Measurements from ENCODE around the gene GALK2. TPM values are rescaled to one million over a fixed set of nuclear protein-coding genes. Genes with fewer than 3 reads are reported as not detected.

The GALK2 gene
- total RNA-seq, 2 experiments from 2014 or later, result 27.9 to 31.5 TPM

DNA sequence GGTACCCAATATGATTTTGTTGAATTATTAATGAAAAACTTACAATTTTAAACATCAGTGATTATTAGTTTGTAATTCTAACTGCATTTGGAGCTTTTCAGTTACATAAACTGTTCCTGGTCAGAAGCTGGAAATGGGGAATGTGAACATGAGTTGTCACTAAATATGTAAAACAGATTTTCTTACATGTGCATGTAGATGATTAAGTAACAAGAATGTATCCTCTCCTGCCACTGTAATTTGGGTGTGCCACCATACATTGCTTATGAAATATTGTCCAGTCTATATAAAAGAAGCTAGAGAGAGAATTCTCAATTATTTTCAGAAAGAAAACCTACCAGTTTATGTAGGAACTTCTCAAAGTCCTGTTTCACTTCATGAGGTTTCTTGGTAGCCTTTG lies 161.4 kb downstream of the GALK2 start:
- Histone ChIP-seq H3K4me3 (ENCODE audit: low read depth, low read length, poor library complexity, severe bottlenecking) (no peak overlapping the region), H3K36me3 (ENCODE audit: insufficient read depth, low read length) (no peaks in the 10 kb centered on the region), H3K4me2 (ENCODE audit: low read length) (no peak overlapping the region), H3K9me2 (ENCODE audit: insufficient read depth, low read length) (no peaks in the 10 kb centered on the region), H2AFZ (ENCODE audit: low read length) (no peak overlapping the region), H3K9me3 (ENCODE audit: low read length) (no peaks in the 10 kb centered on the region), H3K4me1 (ENCODE audit: insufficient read depth, low read length, poor library complexity, severe bottlenecking) (no peaks in the 10 kb centered on the region), H4K20me1 (ENCODE audit: insufficient read depth, low read length) (no peaks in the 10 kb centered on the region), H3K79me2 (ENCODE audit: insufficient read depth, low read depth, low read length) (no peaks in the 10 kb centered on the region), H3K27ac (ENCODE audit: low read depth, low read length, poor library complexity, severe bottlenecking) (no peak overlapping the region)
- BruUV-seq (replicated peaks), result no TSS peak
- DNase-seq (ENCODE audit: low spot score), result no peak
- intact Hi-C loops (cut with micrococcal nuclease; ENCODE audit: unreplicated experiment), result no loop called here
- POLR2A ChIA-PET, result interaction anchor here (0.6 kb wide), 1 partner anchor 1717 kb away, joined by 4 read pairs; no protein-coding TSS in a partner anchor
- CTCF ChIA-PET (ENCODE audit: unreplicated experiment), result no interaction called here
- TF ChIP-seq, protein P1, sequence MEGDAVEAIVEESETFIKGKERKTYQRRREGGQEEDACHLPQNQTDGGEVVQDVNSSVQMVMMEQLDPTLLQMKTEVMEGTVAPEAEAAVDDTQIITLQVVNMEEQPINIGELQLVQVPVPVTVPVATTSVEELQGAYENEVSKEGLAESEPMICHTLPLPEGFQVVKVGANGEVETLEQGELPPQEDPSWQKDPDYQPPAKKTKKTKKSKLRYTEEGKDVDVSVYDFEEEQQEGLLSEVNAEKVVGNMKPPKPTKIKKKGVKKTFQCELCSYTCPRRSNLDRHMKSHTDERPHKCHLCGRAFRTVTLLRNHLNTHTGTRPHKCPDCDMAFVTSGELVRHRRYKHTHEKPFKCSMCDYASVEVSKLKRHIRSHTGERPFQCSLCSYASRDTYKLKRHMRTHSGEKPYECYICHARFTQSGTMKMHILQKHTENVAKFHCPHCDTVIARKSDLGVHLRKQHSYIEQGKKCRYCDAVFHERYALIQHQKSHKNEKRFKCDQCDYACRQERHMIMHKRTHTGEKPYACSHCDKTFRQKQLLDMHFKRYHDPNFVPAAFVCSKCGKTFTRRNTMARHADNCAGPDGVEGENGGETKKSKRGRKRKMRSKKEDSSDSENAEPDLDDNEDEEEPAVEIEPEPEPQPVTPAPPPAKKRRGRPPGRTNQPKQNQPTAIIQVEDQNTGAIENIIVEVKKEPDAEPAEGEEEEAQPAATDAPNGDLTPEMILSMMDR (conservative IDR thresholded peaks at IDR 0.05; ENCODE audit: low read length), result no peak
- no peak for TF ChIP-seq EZH2phosphoT487 (IDR thresholded peaks at IDR 0.05; ENCODE audit: borderline replicate concordance, low read depth, low read length)

DNA sequence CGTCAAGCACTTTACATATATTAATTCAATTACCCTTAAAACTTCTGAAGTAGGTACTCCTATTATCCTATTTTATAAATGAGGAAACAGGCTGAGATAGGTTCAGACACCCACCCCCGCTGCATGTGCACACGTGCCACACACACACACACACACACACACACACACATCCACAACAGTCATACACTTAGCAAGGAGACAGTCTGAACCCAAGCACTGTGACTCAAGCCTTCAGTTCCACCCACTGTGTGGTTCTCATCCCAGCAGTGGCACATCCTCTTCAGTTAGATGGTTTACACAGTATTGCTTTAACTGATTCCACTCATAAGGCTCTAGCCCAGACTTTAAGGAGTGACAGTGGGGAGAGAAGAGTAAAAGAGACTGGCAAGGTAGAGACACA lies 161.9 kb downstream of the GALK2 start:
- H3K79me2 ChIP-seq (ENCODE audit: insufficient read depth, low read depth, low read length), result no peaks in the 10 kb centered on the region
- H2AFZ ChIP-seq (ENCODE audit: low read length), result no peak overlapping the region
- CTCF ChIA-PET (ENCODE audit: unreplicated experiment), result no interaction called here
- H3K9me2 ChIP-seq (ENCODE audit: insufficient read depth, low read length), result no peaks in the 10 kb centered on the region
- H3K27ac ChIP-seq (ENCODE audit: low read depth, low read length, poor library complexity, severe bottlenecking), result no peak overlapping the region
- no peaks in the 10 kb centered on the region for H3K9me3 ChIP-seq (ENCODE audit: low read length)
- BruUV-seq (replicated peaks), result no TSS peak
- no peak for DNase-seq (ENCODE audit: low spot score)
- H3K4me2 ChIP-seq (ENCODE audit: low read length), result no peak overlapping the region
- H3K36me3 ChIP-seq (ENCODE audit: insufficient read depth, low read length), result no peaks in the 10 kb centered on the region
- POLR2A ChIA-PET, result interaction anchor here (0.6 kb wide), 1 partner anchor 1717 kb away, joined by 4 read pairs; no protein-coding TSS in a partner anchor
- intact Hi-C loops (cut with micrococcal nuclease; ENCODE audit: unreplicated experiment), result no loop called here
- no peaks in the 10 kb centered on the region for H3K4me1 ChIP-seq (ENCODE audit: insufficient read depth, low read length, poor library complexity, severe bottlenecking)
- H4K20me1 ChIP-seq (ENCODE audit: insufficient read depth, low read length), result no peaks in the 10 kb centered on the region
- no peak overlapping the region for H3K4me3 ChIP-seq (ENCODE audit: low read depth, low read length, poor library complexity, severe bottlenecking)
- TF ChIP-seq, protein P1 (conservative IDR thresholded peaks at IDR 0.05; ENCODE audit: low read length), result no peak
- TF ChIP-seq EZH2phosphoT487 (IDR thresholded peaks at IDR 0.05; ENCODE audit: borderline replicate concordance, low read depth, low read length), result no peak

DNA sequence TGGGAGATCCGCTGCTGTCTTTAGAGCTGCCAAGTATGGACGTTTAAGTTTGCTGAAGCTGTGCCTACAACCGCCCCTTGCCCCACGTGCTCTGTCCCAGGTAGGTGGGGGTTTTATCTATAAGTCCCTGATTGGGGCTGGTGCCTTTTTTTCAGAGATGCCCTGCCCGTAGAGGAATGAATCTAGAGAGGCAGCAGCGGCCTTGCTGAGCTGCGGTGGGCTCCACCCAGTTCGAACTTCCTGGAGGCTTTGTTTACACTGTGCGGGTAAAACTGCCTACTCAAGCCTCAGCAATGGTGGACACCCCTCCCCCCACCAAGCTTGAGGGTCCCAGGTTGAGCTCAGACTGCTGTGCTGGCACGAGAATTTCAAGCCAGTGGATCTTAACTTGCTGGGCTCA lies 169.6 kb downstream of the GALK2 start:
- Histone ChIP-seq H3K4me1 (ENCODE audit: insufficient read depth, low read length, poor library complexity, severe bottlenecking) (no peaks in the 10 kb centered on the region), H3K36me3 (ENCODE audit: insufficient read depth, low read length) (no peaks in the 10 kb centered on the region), H3K27ac (ENCODE audit: low read depth, low read length, poor library complexity, severe bottlenecking) (no peak overlapping the region), H3K4me2 (ENCODE audit: low read length) (no peak overlapping the region), H3K79me2 (ENCODE audit: insufficient read depth, low read depth, low read length) (no peaks in the 10 kb centered on the region), H2AFZ (ENCODE audit: low read length) (no peak overlapping the region), H3K4me3 (ENCODE audit: low read depth, low read length, poor library complexity, severe bottlenecking) (no peak overlapping the region), H3K9me3 (ENCODE audit: low read length) (peaks cover 4% of the 10 kb centered on the region; the same call in 1 of the 2 replicates), H3K9me2 (ENCODE audit: insufficient read depth, low read length) (no peaks in the 10 kb centered on the region), H4K20me1 (ENCODE audit: insufficient read depth, low read length) (no peaks in the 10 kb centered on the region)
- DNase-seq (ENCODE audit: low spot score), result no peak
- TF ChIP-seq, protein P1 (conservative IDR thresholded peaks at IDR 0.05; ENCODE audit: low read length), result no peak
- TF ChIP-seq EZH2phosphoT487 (IDR thresholded peaks at IDR 0.05; ENCODE audit: borderline replicate concordance, low read depth, low read length), result no peak
- POLR2A ChIA-PET, result interaction anchor here (1.3 kb wide), 1 partner anchor 37 kb away, joined by 4 read pairs; no protein-coding TSS in a partner anchor
- intact Hi-C loops (cut with micrococcal nuclease; ENCODE audit: unreplicated experiment), result no loop called here
- BruUV-seq (replicated peaks), result no TSS peak
- CTCF ChIA-PET (ENCODE audit: unreplicated experiment), result no interaction called here

Measured in OCI-LY7 (cell line).